HG02943 (cell line): ENCODE measurements around the gene CCDC149.

Experiments
- ATAC-seq: cut with Tn5 transposase; IDR thresholded peaks from one replicate; pipeline ENCODE4 v1.9.1; 2021; ENCODE audit warnings: mild to moderate bottlenecking, low read depth, moderate library complexity; ENCODE audit not compliant: unreplicated experiment

CCDC149 gene

GRCh38 chr4:24881508-24882196, 31.2 kb downstream of the CCDC149 start:
- ATAC-seq = no peak

GRCh38 chr4:24880186-24880585, 32.7 kb downstream of the CCDC149 start:
- ATAC-seq = no peak

GRCh38 chr4:24878636-24879016, 34.2 kb downstream of the CCDC149 start:
- no peak for ATAC-seq

GRCh38 chr4:24877868-24878635, 34.8 kb downstream of the CCDC149 start:
- no peak for ATAC-seq

- no peak for ATAC-seq
Measured at GRCh38 chr4:24876431-24876830, 36.4 kb downstream of the CCDC149 start.

GRCh38 chr4:24872720-24873119, 40.1 kb downstream of the CCDC149 start:
- ATAC-seq = no peak

- ATAC-seq = no peak
Measured at GRCh38 chr4:24871210-24871609, 41.6 kb downstream of the CCDC149 start.

GRCh38 chr4:24867766-24868296, 45.0 kb downstream of the CCDC149 start:
- ATAC-seq = no peak

GRCh38 chr4:24867251-24867650, 45.6 kb downstream of the CCDC149 start:
- no peak for ATAC-seq

- no peak for ATAC-seq
Measured at GRCh38 chr4:24865401-24865800, 47.4 kb downstream of the CCDC149 start.

- no peak for ATAC-seq
Measured at GRCh38 chr4:24863799-24864198, 49.0 kb downstream of the CCDC149 start.

GRCh38 chr4:24862073-24862751, 50.6 kb downstream of the CCDC149 start:
- no peak for ATAC-seq

- no peak for ATAC-seq
Measured at GRCh38 chr4:24858550-24858949, 54.3 kb downstream of the CCDC149 start.

- ATAC-seq = no peak
Measured at GRCh38 chr4:24858026-24858425, 54.8 kb downstream of the CCDC149 start.

- ATAC-seq = peak; percentile 78
Measured at GRCh38 chr4:24856586-24856985, 56.3 kb downstream of the CCDC149 start.

GRCh38 chr4:24855741-24856140, 57.1 kb downstream of the CCDC149 start:
- ATAC-seq = no peak

- ATAC-seq = no peak
Measured at GRCh38 chr4:24853142-24853541, 59.7 kb downstream of the CCDC149 start.

- ATAC-seq = no peak
Measured at GRCh38 chr4:24850674-24851073, 62.2 kb downstream of the CCDC149 start.

- no peak for ATAC-seq
Measured at GRCh38 chr4:24849756-24850155, 63.1 kb downstream of the CCDC149 start.

GRCh38 chr4:24849351-24849750, 63.5 kb downstream of the CCDC149 start:
- no peak for ATAC-seq

GRCh38 chr4:24846716-24847115, 66.1 kb downstream of the CCDC149 start:
- no peak for ATAC-seq
